GM23248 (cell line): Measurements from ENCODE around the gene TEAD1. TPM values are rescaled to one million over a fixed set of nuclear protein-coding genes. Genes with fewer than 3 reads are reported as not detected.

Source experiments
- DNase-seq: peaks from one replicate; pipeline ENCODE4 v3.0.0-alpha.2; 2015
- H2AFZ ChIP-seq: fragments of 200-600 bp; sonication (generic); 2 replicates; pipeline ENCODE4 v1.6.1; 2016; ENCODE audit warnings: antibody characterized with exemption
- H3F3A ChIP-seq: fragments of 200-600 bp; sonication (generic); 2 replicates; pipeline ENCODE4 v1.6.1; 2016; ENCODE audit warnings: mild to moderate bottlenecking, antibody characterized with exemption, mixed run types; ENCODE audit not compliant: insufficient read depth
- H3K27ac ChIP-seq: fragments of 200-600 bp; sonication (generic); 2 replicates; pipeline ENCODE4 v1.5.1; 2016; ENCODE audit warnings: mild to moderate bottlenecking
- H3K27me3 ChIP-seq: fragments of 200-600 bp; sonication (generic); replicated peaks from 2 replicates; pipeline ENCODE4 v1.6.1; 2016; ENCODE audit warnings: mild to moderate bottlenecking; ENCODE audit not compliant: insufficient read depth
- H3K36me3 ChIP-seq: fragments of 200-600 bp; sonication (generic); 2 replicates; pipeline ENCODE4 v1.6.1; 2016; ENCODE audit warnings: low read depth, mild to moderate bottlenecking
- H3K4me1 ChIP-seq: fragments of 200-600 bp; sonication (generic); 2 replicates; pipeline ENCODE4 v1.6.1; 2016; ENCODE audit warnings: mild to moderate bottlenecking; ENCODE audit not compliant: insufficient read depth
- H3K4me2 ChIP-seq: fragments of 200-600 bp; sonication (generic); one replicate; pipeline ENCODE4 v1.6.1; 2016; ENCODE audit warnings: mild to moderate bottlenecking; ENCODE audit not compliant: unreplicated experiment
- H3K4me3 ChIP-seq: fragments of 200-600 bp; sonication (generic); 2 replicates; pipeline ENCODE4 v1.5.1; 2016; ENCODE audit warnings: mild to moderate bottlenecking
- H3K79me2 ChIP-seq: fragments of 200-600 bp; sonication (generic); 2 replicates; pipeline ENCODE4 v1.6.1; 2016; ENCODE audit warnings: mild to moderate bottlenecking; ENCODE audit not compliant: insufficient read depth
- H3K9ac ChIP-seq: fragments of 200-600 bp; sonication (generic); 2 replicates; pipeline ENCODE4 v1.6.1; 2016; ENCODE audit warnings: mild to moderate bottlenecking
- H3K9me2 ChIP-seq: fragments of 200-600 bp; sonication (generic); 2 replicates; pipeline ENCODE4 v1.6.1; 2016; ENCODE audit warnings: mixed run types, mild to moderate bottlenecking, moderate library complexity; ENCODE audit not compliant: insufficient read depth
- H3K9me3 ChIP-seq: fragments of 200-600 bp; sonication (generic); one replicate; pipeline ENCODE4 v1.6.1; 2017; ENCODE audit warnings: low read depth
- H4K20me1 ChIP-seq: fragments of 200-600 bp; sonication (generic); 2 replicates; pipeline ENCODE4 v1.6.0; 2016; ENCODE audit not compliant: insufficient read depth
- EZH2 ChIP-seq: fragments of 200-600 bp; sonication (generic); IDR thresholded peaks from 2 replicates; pipeline ENCODE4 v1.6.1; 2018; ENCODE audit warnings: antibody characterized with exemption, mild to moderate bottlenecking; ENCODE audit not compliant: insufficient read depth, poor library complexity, severe bottlenecking
- EZH2phosphoT487 ChIP-seq: fragments of 200-600 bp; sonication (generic); IDR thresholded peaks from 2 replicates; pipeline ENCODE4 v1.6.1; 2018; ENCODE audit warnings: antibody characterized with exemption, moderate library complexity, mild to moderate bottlenecking, low read depth; ENCODE audit not compliant: insufficient read depth
- WGBS, 2 experiments: methylation state at CpG; one replicate each; pipeline ENCODE4 v1.1.6; 2015 to 2017; ENCODE audit warnings: low lambda C conversion rate in 2 of 2, low coverage in 1 of 2; ENCODE audit errors: missing lambda C conversion rate in 2 of 2; 5-methylcytosine and 5-hydroxymethylcytosine counted together
- in situ Hi-C: fragments of 300-500 bp; cut with MboI; formaldehyde crosslinking; loops from 2 replicates; pipeline ENCODE4 v1.15.0; 2020
- polyA plus RNA-seq: library from polyadenylated mRNA; unstranded; fragments of >200 nt; fragmentation: Nextera tagmentation; extraction: Ambion mirVana; gene quantifications from 2 replicates; pipeline ENCODE4 v1.2.1, GENCODE V29; 2016
- total RNA-seq: library from RNA; depleted of rRNA; stranded (reverse); fragments of >200 nt; shearing (Covaris generic); gene quantifications from 2 replicates; pipeline ENCODE4 v1.2.3, GENCODE V29; 2014

Gene TEAD1
- total and polyA plus RNA-seq, 2 experiments from 2014 or later: 52.3 to 144 TPM

DNA sequence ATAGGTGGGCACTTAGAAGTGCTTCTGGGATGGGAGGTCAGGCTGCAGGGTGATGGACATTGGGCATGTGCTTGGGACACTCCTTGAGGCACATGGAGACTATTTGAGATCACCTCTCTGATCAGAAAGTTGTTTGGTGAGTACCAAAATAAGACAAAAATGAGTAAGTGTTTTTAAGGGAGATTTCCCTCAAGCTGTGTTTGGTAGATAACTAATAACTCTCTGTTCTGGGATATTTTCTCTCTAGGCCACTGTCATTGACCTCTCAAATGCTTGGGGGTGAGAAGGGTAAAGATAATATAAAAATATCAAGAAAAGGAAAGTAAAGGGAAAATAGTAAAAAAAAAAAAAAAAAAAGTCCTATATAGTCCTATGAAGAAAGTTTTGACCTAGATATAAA lies 117.8 kb downstream of the TEAD1 start:
- H3K79me2 ChIP-seq: peaks cover 100% of the 10 kb centered on the region

GRCh38 chr11:12792590-12792989 lies 118.4 kb downstream of the TEAD1 start:
- Histone ChIP-seq H3K9me3 (no peaks in the 10 kb centered on the region), H3K36me3 (no peaks in the 10 kb centered on the region; the same call in 1 of the 2 replicates), H3K27ac (0 out of 2 replicates have a peak overlapping the region, but pooled peaks have one; percentile 29), H2AFZ (no peak overlapping the region), H3K79me2 (peaks cover 100% of the 10 kb centered on the region), H3K4me1 (peaks cover 38% of the 10 kb centered on the region), H3K9me2 (no peaks in the 10 kb centered on the region), H3F3A (peaks cover 29% of the 10 kb centered on the region), H3K9ac (no peak overlapping the region), H3K4me3 (no peak overlapping the region), H3K27me3 (no peaks in the 10 kb centered on the region), H3K4me2 (no peak overlapping the region), H4K20me1 (peaks cover 5% of the 10 kb centered on the region; the same call in 1 of the 2 replicates)
- peak; percentile 80 for DNase-seq
- no peak for TF ChIP-seq EZH2
- TF ChIP-seq EZH2phosphoT487: no peak
- 87 to 91% methylated on average over 2 of the region's 2 CpGs for WGBS, 2 experiments
- in situ Hi-C loops: no loop called here

More for the DNA sequence above, 117.8 kb downstream of the TEAD1 start:
- no peaks in the 10 kb centered on the region; the same call in 1 of the 2 replicates for H3K36me3 ChIP-seq
- H3K4me3 ChIP-seq: no peak overlapping the region
- no peak overlapping the region for H3K4me2 ChIP-seq
- H2AFZ ChIP-seq: no peak overlapping the region
- no peaks in the 10 kb centered on the region for H3K9me2 ChIP-seq
- peaks cover 5% of the 10 kb centered on the region; the same call in 1 of the 2 replicates for H4K20me1 ChIP-seq
- no peak for DNase-seq
- in situ Hi-C loops: no loop called here
- H3K27ac ChIP-seq: 0 out of 2 replicates have a peak overlapping the region, but pooled peaks have one; percentile 29
- H3K9ac ChIP-seq: no peak overlapping the region
- H3K4me1 ChIP-seq: peaks cover 43% of the 10 kb centered on the region
- H3F3A ChIP-seq: peaks cover 32% of the 10 kb centered on the region
- no peaks in the 10 kb centered on the region for H3K27me3 ChIP-seq
- no peak for TF ChIP-seq EZH2phosphoT487
- no peak for TF ChIP-seq EZH2
- no peaks in the 10 kb centered on the region for H3K9me3 ChIP-seq

DNA sequence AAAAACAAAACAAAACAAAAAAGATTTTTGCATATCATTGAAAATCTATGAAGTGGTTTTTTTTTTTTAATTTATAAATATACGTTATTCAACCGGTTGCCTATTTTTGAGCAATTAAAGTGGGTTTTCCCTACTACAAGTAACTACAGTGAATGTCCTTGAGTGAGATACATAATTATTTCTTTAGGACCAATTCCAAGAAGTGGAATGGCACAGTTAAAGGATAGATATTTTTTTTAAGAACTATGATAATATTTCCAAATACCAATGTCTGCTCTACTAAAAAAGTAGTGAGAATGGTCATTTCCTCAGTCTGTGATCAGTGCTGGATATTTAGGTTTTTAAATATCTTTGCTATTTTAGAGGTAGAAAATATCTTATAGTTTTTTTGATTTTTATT lies 118.8 kb downstream of the TEAD1 start:
- Histone ChIP-seq H3F3A (peaks cover 28% of the 10 kb centered on the region), H3K9me2 (no peaks in the 10 kb centered on the region), H3K79me2 (peaks cover 100% of the 10 kb centered on the region), H3K36me3 (no peaks in the 10 kb centered on the region; the same call in 1 of the 2 replicates), H3K4me1 (peaks cover 34% of the 10 kb centered on the region), H3K4me3 (no peak overlapping the region), H3K4me2 (no peak overlapping the region), H2AFZ (no peak overlapping the region), H3K27me3 (no peaks in the 10 kb centered on the region), H4K20me1 (peaks cover 5% of the 10 kb centered on the region; the same call in 1 of the 2 replicates), H3K9me3 (no peaks in the 10 kb centered on the region), H3K27ac (no peak overlapping the region), H3K9ac (no peak overlapping the region)
- TF ChIP-seq EZH2phosphoT487: no peak
- TF ChIP-seq EZH2: no peak
- 98% methylated on average over 2 of the region's 2 CpGs for WGBS, 2 experiments
- in situ Hi-C loops: no loop called here
- DNase-seq: no peak

GRCh38 chr11:12793506-12793905 lies 119.3 kb downstream of the TEAD1 start:
- no peak overlapping the region for H3K27ac ChIP-seq
- peaks cover 100% of the 10 kb centered on the region for H3K79me2 ChIP-seq
- in situ Hi-C loops: no loop called here
- H3F3A ChIP-seq: peaks cover 24% of the 10 kb centered on the region
- peaks cover 29% of the 10 kb centered on the region for H3K4me1 ChIP-seq
- no peak for DNase-seq
- no peaks in the 10 kb centered on the region; the same call in 1 of the 2 replicates for H3K36me3 ChIP-seq
- H4K20me1 ChIP-seq: peaks cover 5% of the 10 kb centered on the region; the same call in 1 of the 2 replicates
- TF ChIP-seq EZH2: no peak
- TF ChIP-seq EZH2phosphoT487: no peak
- H2AFZ ChIP-seq: no peak overlapping the region
- H3K27me3 ChIP-seq: no peaks in the 10 kb centered on the region
- no peaks in the 10 kb centered on the region for H3K9me2 ChIP-seq
- 54 to 58% methylated on average over 2 of the region's 2 CpGs for WGBS, 2 experiments
- no peak overlapping the region for H3K9ac ChIP-seq
- no peaks in the 10 kb centered on the region for H3K9me3 ChIP-seq
- no peak overlapping the region for H3K4me2 ChIP-seq
- no peak overlapping the region for H3K4me3 ChIP-seq
